K562 (cell line): ENCODE measurements around the gene PCK2.

Experiments
- ASH1L ChIP-seq: fragments of 450-650 bp; IDR thresholded peaks from 2 replicates; pipeline ENCODE4 v1.6.1; 2018; ENCODE audit warnings: borderline replicate concordance, mild to moderate bottlenecking, low read depth; ENCODE audit not compliant: partially characterized antibody
- CBX8 ChIP-seq: fragments of 200-600 bp; sonication (generic); IDR thresholded peaks from 2 replicates; pipeline ENCODE4 v1.6.1; 2012; ENCODE audit warnings: borderline replicate concordance, mixed run types, low read depth, mild to moderate bottlenecking, moderate library complexity, mixed read lengths, low read length, control low read depth, inconsistent platforms; ENCODE audit not compliant: poor library complexity, severe bottlenecking; ENCODE audit errors: extremely low read depth
- CHD2 ChIP-seq: IDR thresholded peaks from 2 replicates; pipeline ENCODE4 v1.6.1; 2011; ENCODE audit warnings: low read depth, low read length
- MAFF ChIP-seq: IDR thresholded peaks from 2 replicates; pipeline ENCODE4 v1.6.1; 2012; ENCODE audit warnings: low read length, improper control_type of control experiment
- NFXL1 ChIP-seq: fragments of 450-650 bp; formaldehyde crosslinking; IDR thresholded peaks from 2 replicates; pipeline ENCODE4 v1.4.0; 2021; ENCODE audit warnings: mild to moderate bottlenecking
- TBP ChIP-seq: optimal IDR thresholded peaks from 2 replicates; pipeline ENCODE3; 2011; ENCODE audit warnings: low read depth, low read length, improper control_type of control experiment
- TGIF2 ChIP-seq: sonication (generic); formaldehyde crosslinking; IDR thresholded peaks from 2 replicates; pipeline ENCODE4 v1.8.1; 2022; ENCODE audit warnings: mild to moderate bottlenecking, missing genetic modification reagents, moderate library complexity
- ZFP30 ChIP-seq: fragments of 250-450 bp; sonication (Bioruptor Pico); IDR thresholded peaks from 2 replicates; pipeline ENCODE4 v1.8.0; 2022; ENCODE audit warnings: moderate library complexity, mild to moderate bottlenecking, inconsistent platforms, borderline replicate concordance
- ZNF24 ChIP-seq: fragments of 450-650 bp; IDR thresholded peaks from 2 replicates; pipeline ENCODE4 v1.6.1; 2016
- ZNF644 ChIP-seq: fragments of 200-800 bp; sonication (Bioruptor generic); IDR thresholded peaks from 2 replicates; pipeline ENCODE4 v1.6.1; 2016; ENCODE audit warnings: low read depth, missing genetic modification characterization, missing compliant biosample characterization
- TF ChIP-seq, protein P1 (sequence below), 3 experiments: IDR thresholded peaks in 2 of 3; conservative IDR thresholded peaks in 1 of 3; 2 replicates each; pipeline ENCODE4 v1.5.1; 2011 to 2012; ENCODE audit warnings: low read length in 3 of 3, mild to moderate bottlenecking in 3 of 3, control low read depth in 2 of 3, improper control_type of control experiment in 1 of 3, inconsistent platforms in 1 of 3, low read depth in 1 of 3, mixed read lengths in 1 of 3, moderate library complexity in 1 of 3; ENCODE audit not compliant: insufficient read depth in 2 of 3
- TF ChIP-seq, protein P2 (sequence below), 2 experiments: fragments of 450-650 bp; formaldehyde crosslinking in 1 of 2; IDR thresholded peaks; 2 replicates each; pipeline versions ENCODE4 v1.4.0 to v1.6.1; 2014 to 2020; ENCODE audit warnings: mild to moderate bottlenecking in 2 of 2, borderline replicate concordance in 1 of 2, low read depth in 1 of 2
- TF ChIP-seq, protein P3 (sequence below): fragments of 250-450 bp; sonication (Bioruptor Pico); IDR thresholded peaks from 2 replicates; pipeline ENCODE4 v1.5.0; 2020; ENCODE audit warnings: mild to moderate bottlenecking, borderline replicate concordance
- TF ChIP-seq, protein P4 (sequence below): sonication (generic); formaldehyde crosslinking; IDR thresholded peaks from 2 replicates; pipeline ENCODE4 v1.8.0; 2023; ENCODE audit warnings: mild to moderate bottlenecking, missing genetic modification reagents

DNA sequence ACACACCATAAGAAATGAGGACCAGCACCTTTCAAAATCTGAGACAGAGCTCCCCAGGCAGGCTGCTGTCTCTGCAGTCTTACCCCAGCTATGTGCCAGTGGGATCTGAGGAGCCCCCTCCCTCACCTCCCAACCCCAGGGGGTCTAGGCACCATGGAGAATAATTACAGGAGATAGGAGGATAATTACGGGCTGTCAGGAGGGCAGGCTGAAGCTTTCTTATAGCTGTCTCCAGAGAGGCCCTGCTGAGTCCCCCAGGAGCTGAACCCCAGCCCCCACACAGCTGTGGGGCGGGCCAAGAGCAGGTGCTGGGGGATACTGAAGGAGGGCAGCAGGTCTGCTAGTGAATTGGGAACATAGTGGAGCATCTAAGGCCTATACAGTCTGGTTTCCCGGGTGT is 16.0 kb upstream of the PCK2 start:
- TF ChIP-seq ZFP30 (CRISPR knock-in tag) (no peak), TBP (no peak), CBX8 (no peak), MAFF (no peak), CHD2 (no peak), ASH1L (no peak), ZNF24 (no peak), NFXL1 (CRISPR knock-in tag) (no peak), ZNF644 (tag) (no peak), TGIF2 (CRISPR knock-in tag) (no peak)
- TF ChIP-seq, protein P1, sequence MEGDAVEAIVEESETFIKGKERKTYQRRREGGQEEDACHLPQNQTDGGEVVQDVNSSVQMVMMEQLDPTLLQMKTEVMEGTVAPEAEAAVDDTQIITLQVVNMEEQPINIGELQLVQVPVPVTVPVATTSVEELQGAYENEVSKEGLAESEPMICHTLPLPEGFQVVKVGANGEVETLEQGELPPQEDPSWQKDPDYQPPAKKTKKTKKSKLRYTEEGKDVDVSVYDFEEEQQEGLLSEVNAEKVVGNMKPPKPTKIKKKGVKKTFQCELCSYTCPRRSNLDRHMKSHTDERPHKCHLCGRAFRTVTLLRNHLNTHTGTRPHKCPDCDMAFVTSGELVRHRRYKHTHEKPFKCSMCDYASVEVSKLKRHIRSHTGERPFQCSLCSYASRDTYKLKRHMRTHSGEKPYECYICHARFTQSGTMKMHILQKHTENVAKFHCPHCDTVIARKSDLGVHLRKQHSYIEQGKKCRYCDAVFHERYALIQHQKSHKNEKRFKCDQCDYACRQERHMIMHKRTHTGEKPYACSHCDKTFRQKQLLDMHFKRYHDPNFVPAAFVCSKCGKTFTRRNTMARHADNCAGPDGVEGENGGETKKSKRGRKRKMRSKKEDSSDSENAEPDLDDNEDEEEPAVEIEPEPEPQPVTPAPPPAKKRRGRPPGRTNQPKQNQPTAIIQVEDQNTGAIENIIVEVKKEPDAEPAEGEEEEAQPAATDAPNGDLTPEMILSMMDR (IDR thresholded peaks at IDR 0.05 in 2 of 3, conservative IDR thresholded peaks at IDR 0.05 in 1 of 3; ENCODE audit: insufficient read depth in 2 of 3, low read depth in 1 of 3, low read length in 3 of 3), result no peak
- TF ChIP-seq, protein P2, sequence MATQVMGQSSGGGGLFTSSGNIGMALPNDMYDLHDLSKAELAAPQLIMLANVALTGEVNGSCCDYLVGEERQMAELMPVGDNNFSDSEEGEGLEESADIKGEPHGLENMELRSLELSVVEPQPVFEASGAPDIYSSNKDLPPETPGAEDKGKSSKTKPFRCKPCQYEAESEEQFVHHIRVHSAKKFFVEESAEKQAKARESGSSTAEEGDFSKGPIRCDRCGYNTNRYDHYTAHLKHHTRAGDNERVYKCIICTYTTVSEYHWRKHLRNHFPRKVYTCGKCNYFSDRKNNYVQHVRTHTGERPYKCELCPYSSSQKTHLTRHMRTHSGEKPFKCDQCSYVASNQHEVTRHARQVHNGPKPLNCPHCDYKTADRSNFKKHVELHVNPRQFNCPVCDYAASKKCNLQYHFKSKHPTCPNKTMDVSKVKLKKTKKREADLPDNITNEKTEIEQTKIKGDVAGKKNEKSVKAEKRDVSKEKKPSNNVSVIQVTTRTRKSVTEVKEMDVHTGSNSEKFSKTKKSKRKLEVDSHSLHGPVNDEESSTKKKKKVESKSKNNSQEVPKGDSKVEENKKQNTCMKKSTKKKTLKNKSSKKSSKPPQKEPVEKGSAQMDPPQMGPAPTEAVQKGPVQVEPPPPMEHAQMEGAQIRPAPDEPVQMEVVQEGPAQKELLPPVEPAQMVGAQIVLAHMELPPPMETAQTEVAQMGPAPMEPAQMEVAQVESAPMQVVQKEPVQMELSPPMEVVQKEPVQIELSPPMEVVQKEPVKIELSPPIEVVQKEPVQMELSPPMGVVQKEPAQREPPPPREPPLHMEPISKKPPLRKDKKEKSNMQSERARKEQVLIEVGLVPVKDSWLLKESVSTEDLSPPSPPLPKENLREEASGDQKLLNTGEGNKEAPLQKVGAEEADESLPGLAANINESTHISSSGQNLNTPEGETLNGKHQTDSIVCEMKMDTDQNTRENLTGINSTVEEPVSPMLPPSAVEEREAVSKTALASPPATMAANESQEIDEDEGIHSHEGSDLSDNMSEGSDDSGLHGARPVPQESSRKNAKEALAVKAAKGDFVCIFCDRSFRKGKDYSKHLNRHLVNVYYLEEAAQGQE (IDR thresholded peaks at IDR 0.05; ENCODE audit: borderline replicate concordance), result no peak
- TF ChIP-seq, protein P2 (CRISPR knock-in tag; IDR thresholded peaks at IDR 0.05; ENCODE audit: low read depth), result no peak
- TF ChIP-seq, protein P3, sequence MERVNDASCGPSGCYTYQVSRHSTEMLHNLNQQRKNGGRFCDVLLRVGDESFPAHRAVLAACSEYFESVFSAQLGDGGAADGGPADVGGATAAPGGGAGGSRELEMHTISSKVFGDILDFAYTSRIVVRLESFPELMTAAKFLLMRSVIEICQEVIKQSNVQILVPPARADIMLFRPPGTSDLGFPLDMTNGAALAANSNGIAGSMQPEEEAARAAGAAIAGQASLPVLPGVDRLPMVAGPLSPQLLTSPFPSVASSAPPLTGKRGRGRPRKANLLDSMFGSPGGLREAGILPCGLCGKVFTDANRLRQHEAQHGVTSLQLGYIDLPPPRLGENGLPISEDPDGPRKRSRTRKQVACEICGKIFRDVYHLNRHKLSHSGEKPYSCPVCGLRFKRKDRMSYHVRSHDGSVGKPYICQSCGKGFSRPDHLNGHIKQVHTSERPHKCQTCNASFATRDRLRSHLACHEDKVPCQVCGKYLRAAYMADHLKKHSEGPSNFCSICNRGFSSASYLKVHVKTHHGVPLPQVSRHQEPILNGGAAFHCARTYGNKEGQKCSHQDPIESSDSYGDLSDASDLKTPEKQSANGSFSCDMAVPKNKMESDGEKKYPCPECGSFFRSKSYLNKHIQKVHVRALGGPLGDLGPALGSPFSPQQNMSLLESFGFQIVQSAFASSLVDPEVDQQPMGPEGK, result no peak
- TF ChIP-seq, protein P4, sequence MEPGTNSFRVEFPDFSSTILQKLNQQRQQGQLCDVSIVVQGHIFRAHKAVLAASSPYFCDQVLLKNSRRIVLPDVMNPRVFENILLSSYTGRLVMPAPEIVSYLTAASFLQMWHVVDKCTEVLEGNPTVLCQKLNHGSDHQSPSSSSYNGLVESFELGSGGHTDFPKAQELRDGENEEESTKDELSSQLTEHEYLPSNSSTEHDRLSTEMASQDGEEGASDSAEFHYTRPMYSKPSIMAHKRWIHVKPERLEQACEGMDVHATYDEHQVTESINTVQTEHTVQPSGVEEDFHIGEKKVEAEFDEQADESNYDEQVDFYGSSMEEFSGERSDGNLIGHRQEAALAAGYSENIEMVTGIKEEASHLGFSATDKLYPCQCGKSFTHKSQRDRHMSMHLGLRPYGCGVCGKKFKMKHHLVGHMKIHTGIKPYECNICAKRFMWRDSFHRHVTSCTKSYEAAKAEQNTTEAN, result no peak
